ENCODE results near the gene INO80D.
"Not testable (repeated sequence)": the region's sequence is repeated elsewhere in the genome, so short reads cannot be mapped to it uniquely, and the experiment has no call there.

Gene INO80D

DNA sequence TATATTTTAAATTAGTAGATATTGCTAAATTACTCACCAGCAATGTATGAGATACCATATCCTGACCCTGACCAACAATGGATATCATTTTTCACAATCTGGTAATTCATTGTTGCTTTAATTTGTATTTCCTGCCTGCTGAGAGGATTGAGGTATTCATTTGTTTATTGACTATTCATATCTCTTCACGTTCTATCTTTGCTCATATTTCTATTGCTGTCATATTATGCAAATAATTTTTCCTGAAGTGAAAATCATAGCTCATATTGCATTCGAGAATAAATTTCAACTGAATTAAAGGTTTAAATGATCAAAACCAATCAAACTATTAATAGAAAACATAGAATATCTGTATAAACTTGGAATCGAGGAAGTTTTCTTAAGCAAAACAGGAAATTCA, 31.0 kb downstream of the INO80D start:
- no peak overlapping the region for H3K4me3 ChIP-seq
- TF ChIP-seq, protein P1, sequence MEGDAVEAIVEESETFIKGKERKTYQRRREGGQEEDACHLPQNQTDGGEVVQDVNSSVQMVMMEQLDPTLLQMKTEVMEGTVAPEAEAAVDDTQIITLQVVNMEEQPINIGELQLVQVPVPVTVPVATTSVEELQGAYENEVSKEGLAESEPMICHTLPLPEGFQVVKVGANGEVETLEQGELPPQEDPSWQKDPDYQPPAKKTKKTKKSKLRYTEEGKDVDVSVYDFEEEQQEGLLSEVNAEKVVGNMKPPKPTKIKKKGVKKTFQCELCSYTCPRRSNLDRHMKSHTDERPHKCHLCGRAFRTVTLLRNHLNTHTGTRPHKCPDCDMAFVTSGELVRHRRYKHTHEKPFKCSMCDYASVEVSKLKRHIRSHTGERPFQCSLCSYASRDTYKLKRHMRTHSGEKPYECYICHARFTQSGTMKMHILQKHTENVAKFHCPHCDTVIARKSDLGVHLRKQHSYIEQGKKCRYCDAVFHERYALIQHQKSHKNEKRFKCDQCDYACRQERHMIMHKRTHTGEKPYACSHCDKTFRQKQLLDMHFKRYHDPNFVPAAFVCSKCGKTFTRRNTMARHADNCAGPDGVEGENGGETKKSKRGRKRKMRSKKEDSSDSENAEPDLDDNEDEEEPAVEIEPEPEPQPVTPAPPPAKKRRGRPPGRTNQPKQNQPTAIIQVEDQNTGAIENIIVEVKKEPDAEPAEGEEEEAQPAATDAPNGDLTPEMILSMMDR (IDR thresholded peaks at IDR 0.05) = no peak
- H3K27ac ChIP-seq = no peak overlapping the region
- no peaks in the 10 kb centered on the region for H3K27me3 ChIP-seq
- no peaks in the 10 kb centered on the region for H3K9me3 ChIP-seq
- H3K4me1 ChIP-seq = no peaks in the 10 kb centered on the region
- intact Hi-C loops (cut with DNase I; ENCODE audit: low total_unique reads) = no loop called here
- peaks cover 25 to 39% (median 31%) of the 10 kb centered on the region in 3 donors for H3K36me3 ChIP-seq
- DNase-seq = no peak

DNA sequence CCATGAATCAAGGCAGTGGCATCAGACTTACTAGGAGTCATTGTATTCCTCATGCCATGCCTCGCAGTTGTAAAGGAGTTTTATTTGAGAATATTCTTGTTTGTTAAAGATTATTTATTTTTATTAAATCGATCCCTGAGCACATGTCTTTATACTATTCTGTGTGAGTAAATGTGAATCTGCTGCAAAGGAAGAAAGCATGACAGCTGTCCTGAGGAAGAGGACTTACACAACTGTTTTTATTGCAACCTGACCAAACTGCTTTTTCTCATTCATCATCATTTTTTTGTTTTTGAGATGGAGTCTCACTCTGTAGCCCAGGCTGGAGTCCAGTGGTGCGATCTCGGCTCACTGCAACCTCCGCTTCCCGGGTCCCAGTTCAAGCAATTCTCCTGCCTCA, 34.1 kb downstream of the INO80D start:
- intact Hi-C loops (cut with DNase I; ENCODE audit: low total_unique reads) = no loop called here
- Histone ChIP-seq H3K36me3 (peaks cover 20 to 32% (median 21%) of the 10 kb centered on the region in 3 donors), H3K4me3 (no peak overlapping the region), H3K27me3 (no peaks in the 10 kb centered on the region), H3K27ac (no peak overlapping the region), H3K9me3 (no peaks in the 10 kb centered on the region), H3K4me1 (no peaks in the 10 kb centered on the region)
- TF ChIP-seq, protein P1 (IDR thresholded peaks at IDR 0.05) = no peak
- DNase-seq = no peak

DNA sequence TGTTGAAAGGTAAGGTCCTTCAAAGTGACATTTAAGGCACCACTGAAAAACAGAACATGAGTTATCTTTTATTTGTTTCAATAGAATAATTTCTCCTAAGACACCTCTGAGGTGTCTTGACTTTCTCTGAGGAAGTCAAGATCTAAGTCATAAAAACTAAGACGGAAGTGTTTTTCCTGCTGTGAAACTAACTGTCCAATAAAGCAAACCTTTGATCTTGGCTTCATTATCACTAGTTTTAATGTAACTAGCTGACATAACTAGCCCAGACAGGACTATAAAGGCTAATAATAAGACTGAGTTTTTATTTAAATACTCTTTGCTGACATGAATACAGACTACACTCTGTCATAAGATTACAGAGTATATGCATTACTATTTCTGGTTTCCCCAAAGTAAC, 36.6 kb downstream of the INO80D start:
- no peak for DNase-seq
- Histone ChIP-seq H3K27me3 (no peaks in the 10 kb centered on the region), H3K9me3 (no peaks in the 10 kb centered on the region), H3K4me3 (no peak overlapping the region), H3K4me1 (no peaks in the 10 kb centered on the region), H3K36me3 (peaks cover 15 to 41% (median 24%) of the 10 kb centered on the region in 3 donors), H3K27ac (no peak overlapping the region)
- TF ChIP-seq, protein P1 (IDR thresholded peaks at IDR 0.05) = no peak
- intact Hi-C loops (cut with DNase I; ENCODE audit: low total_unique reads) = no loop called here

DNA sequence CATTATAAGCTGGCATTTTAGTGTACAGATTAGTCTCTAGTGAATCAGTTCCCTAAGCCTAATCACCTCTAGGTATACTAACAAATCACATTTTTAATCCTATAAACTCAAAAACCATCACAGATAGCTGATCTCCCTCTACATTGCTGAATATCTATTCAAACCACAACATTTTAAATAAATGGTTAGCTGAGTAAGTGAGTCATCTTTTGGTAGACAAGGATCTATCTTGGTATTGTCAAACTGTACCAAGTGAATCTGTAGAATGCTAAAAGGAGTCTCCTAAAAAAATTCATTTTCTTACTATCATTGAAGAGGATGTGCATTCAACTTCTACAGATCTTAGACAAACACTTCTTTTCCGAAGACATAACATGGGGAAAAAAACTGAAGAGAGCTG, 40.7 kb downstream of the INO80D start:
- Histone ChIP-seq H3K4me3 (no peak overlapping the region), H3K27ac (no peak overlapping the region), H3K36me3 (peaks cover 11 to 51% (median 20%) of the 10 kb centered on the region in 3 donors), H3K4me1 (peaks cover 0 to 4% (median 2%) of the 10 kb centered on the region in 4 donors), H3K9me3 (no peaks in the 10 kb centered on the region), H3K27me3 (no peaks in the 10 kb centered on the region)
- intact Hi-C loops (cut with DNase I; ENCODE audit: low total_unique reads) = no loop called here
- no peak for DNase-seq
- TF ChIP-seq, protein P1 (IDR thresholded peaks at IDR 0.05) = no peak

DNA sequence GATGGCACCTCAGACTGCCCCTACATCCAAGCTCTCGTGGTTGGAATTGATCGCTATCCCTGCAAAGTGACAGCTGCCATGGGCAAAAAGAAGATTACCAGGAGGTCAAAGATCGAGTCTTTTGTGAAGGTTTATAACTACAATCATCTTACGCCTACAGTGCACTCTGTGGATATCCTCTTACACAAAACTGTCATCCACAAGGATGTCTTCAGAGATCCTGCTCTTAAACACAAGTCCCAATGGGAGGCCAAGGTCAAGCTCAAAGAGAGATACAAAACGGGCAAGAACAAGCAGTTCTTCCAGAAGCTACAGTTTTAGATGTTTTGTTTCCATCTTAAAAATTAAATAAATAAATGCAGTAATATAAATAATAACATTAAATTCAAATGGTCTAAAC, 45.4 kb downstream of the INO80D start:
- DNase-seq = no peak
- Histone ChIP-seq H3K4me3 (no peak overlapping the region), H3K4me1 (peaks cover 0 to 19% (median 5%) of the 10 kb centered on the region in 4 donors), H3K27ac (no peak overlapping the region), H3K27me3 (no peaks in the 10 kb centered on the region), H3K9me3 (no peaks in the 10 kb centered on the region), H3K36me3 (peaks cover 5 to 40% (median 22%) of the 10 kb centered on the region in 3 donors)
- TF ChIP-seq, protein P1 (IDR thresholded peaks at IDR 0.05) = no peak
- intact Hi-C loops (cut with DNase I; ENCODE audit: low total_unique reads) = no loop called here

DNA sequence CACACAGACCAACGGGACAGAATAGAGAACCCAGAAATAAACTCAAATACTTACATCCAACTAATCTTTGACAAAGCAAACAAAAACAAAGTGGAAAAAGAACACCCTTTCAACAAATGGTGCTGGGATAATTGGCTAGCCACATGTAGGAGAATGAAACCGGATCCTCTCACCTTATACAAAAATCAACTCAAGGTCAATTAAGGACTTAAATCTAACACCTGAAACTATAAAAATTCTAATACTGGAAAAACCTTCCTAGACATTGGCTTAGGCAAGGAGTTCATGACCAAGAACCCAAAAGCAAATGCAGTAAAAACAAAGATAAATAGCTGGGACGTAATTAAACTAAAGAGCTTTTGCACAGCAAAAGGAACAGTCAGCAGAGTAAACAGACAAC, 50.6 kb downstream of the INO80D start:
- DNase-seq; H3K27me3 ChIP-seq; H3K4me3 ChIP-seq; H3K9me3 ChIP-seq; H3K27ac ChIP-seq; intact Hi-C loops (cut with DNase I; ENCODE audit: low total_unique reads): not testable (repeated sequence)
- H3K36me3 ChIP-seq = peaks cover 6 to 32% (median 25%) of the 10 kb centered on the region in 3 donors
- peaks cover 0 to 16% (median 4%) of the 10 kb centered on the region in 4 donors for H3K4me1 ChIP-seq

DNA sequence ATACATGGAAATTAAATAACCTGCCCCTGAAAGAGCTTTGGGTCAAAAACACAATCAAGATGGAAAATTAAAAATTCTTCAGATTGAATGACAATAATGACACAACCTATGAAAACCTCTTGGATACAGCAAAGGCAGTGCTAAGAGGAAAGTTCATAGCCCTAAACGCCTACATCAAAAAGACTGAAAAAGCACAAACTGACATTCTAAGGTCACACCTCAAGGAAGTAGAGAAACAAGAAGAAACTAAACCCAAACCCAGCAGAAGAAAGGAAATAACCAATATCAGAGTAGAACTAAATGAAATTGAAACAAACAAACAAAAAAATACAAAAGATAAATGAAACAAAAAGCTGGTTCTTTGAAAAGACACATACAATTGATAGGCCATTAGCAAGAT, 52.5 kb downstream of the INO80D start:
- H3K4me3 ChIP-seq; H3K27ac ChIP-seq; DNase-seq; H3K27me3 ChIP-seq; H3K4me1 ChIP-seq; H3K9me3 ChIP-seq; intact Hi-C loops (cut with DNase I; ENCODE audit: low total_unique reads): not testable (repeated sequence)
- peaks cover 6 to 28% (median 25%) of the 10 kb centered on the region in 3 donors for H3K36me3 ChIP-seq
